GM23338 (cell line): ENCODE data around the gene ERBB4. TPM values are rescaled to one million over a fixed set of nuclear protein-coding genes. Genes with fewer than 3 reads are reported as not detected.

Source experiments
- ATAC-seq: fragments of 200-7000 bp; cut with Tn5 transposase; 3 replicates; pipeline ENCODE4 v1.9.1; 2020
- DNase-seq: peaks from one replicate; pipeline ENCODE4 v3.0.0-alpha.2; 2015; ENCODE audit warnings: low spot score
- H2AFZ ChIP-seq: fragments of 200-600 bp; sonication (generic); 2 replicates; pipeline ENCODE4 v1.8.0; 2016; ENCODE audit warnings: antibody characterized with exemption, mild to moderate bottlenecking, moderate library complexity
- H3F3A ChIP-seq: fragments of 200-600 bp; sonication (generic); replicated peaks from 2 replicates; pipeline ENCODE4 v1.8.0; 2017; ENCODE audit warnings: antibody characterized with exemption, mixed run types, low read depth
- H3K27ac ChIP-seq: fragments of 200-600 bp; sonication (generic); 2 replicates; pipeline ENCODE4 v1.6.1; 2016; ENCODE audit warnings: low read depth
- H3K27me3 ChIP-seq: fragments of 200-600 bp; sonication (generic); 2 replicates; pipeline ENCODE4 v1.8.0; 2016; ENCODE audit warnings: mild to moderate bottlenecking, mixed run types, moderate library complexity; ENCODE audit not compliant: insufficient read depth
- H3K36me3 ChIP-seq: fragments of 200-600 bp; sonication (generic); 2 replicates; pipeline ENCODE4 v1.8.0; 2016; ENCODE audit warnings: mild to moderate bottlenecking; ENCODE audit not compliant: insufficient read depth
- H3K4me1 ChIP-seq: fragments of 200-600 bp; sonication (generic); 2 replicates; pipeline ENCODE4 v1.8.0; 2016; ENCODE audit warnings: mild to moderate bottlenecking, moderate library complexity; ENCODE audit not compliant: insufficient read depth
- H3K4me2 ChIP-seq: fragments of 200-600 bp; sonication (generic); 2 replicates; pipeline ENCODE4 v1.7.1; 2017; ENCODE audit warnings: mixed run types
- H3K4me3 ChIP-seq: fragments of 200-600 bp; sonication (generic); 2 replicates; pipeline ENCODE4 v1.6.1; 2016; ENCODE audit warnings: mixed run types
- H3K79me2 ChIP-seq: fragments of 200-600 bp; sonication (generic); replicated peaks from 2 replicates; pipeline ENCODE4 v1.8.0; 2017; ENCODE audit warnings: mild to moderate bottlenecking; ENCODE audit not compliant: insufficient read depth
- H3K9me2 ChIP-seq: fragments of 200-600 bp; sonication (generic); 2 replicates; pipeline ENCODE4 v1.8.0; 2017; ENCODE audit not compliant: insufficient read depth
- H4K20me1 ChIP-seq: fragments of 200-600 bp; sonication (generic); replicated peaks from 2 replicates; pipeline ENCODE4 v1.8.0; 2017; ENCODE audit warnings: mild to moderate bottlenecking; ENCODE audit not compliant: insufficient read depth
- H3K27ac Mint-ChIP-seq: 2 replicates; pipeline ENCODE4 v1.8.0; 2020; ENCODE audit warnings: inconsistent platforms, mild to moderate bottlenecking, moderate library complexity, mixed read lengths
- H3K27me3 Mint-ChIP-seq: 3 replicates; pipeline ENCODE4 v1.8.0; 2022; ENCODE audit warnings: low read depth, mild to moderate bottlenecking, moderate library complexity, mixed read lengths, inconsistent platforms; ENCODE audit not compliant: insufficient read depth, poor library complexity
- H3K36me3 Mint-ChIP-seq: 3 replicates; pipeline ENCODE4 v1.8.0; 2021; ENCODE audit warnings: low read depth, mild to moderate bottlenecking, inconsistent platforms, moderate library complexity, mixed read lengths
- H3K4me1 Mint-ChIP-seq: 3 replicates; pipeline ENCODE4 v1.8.0; 2020; ENCODE audit warnings: mild to moderate bottlenecking, inconsistent platforms, mixed read lengths
- H3K4me3 Mint-ChIP-seq: 3 replicates; pipeline ENCODE4 v1.8.0; 2021; ENCODE audit warnings: moderate library complexity, mild to moderate bottlenecking, inconsistent platforms, mixed read lengths
- H3K9me3 Mint-ChIP-seq: 3 replicates; pipeline ENCODE4 v1.8.0; 2020; ENCODE audit warnings: moderate library complexity, mild to moderate bottlenecking, inconsistent platforms, mixed read lengths
- EZH2 ChIP-seq: fragments of 200-600 bp; sonication (generic); IDR thresholded peaks from one replicate; pipeline ENCODE4 v1.8.0; 2017; ENCODE audit warnings: antibody characterized with exemption, mild to moderate bottlenecking, low read depth; ENCODE audit not compliant: unreplicated experiment
- EZH2phosphoT487 ChIP-seq: fragments of 200-600 bp; sonication (generic); IDR thresholded peaks from one replicate; pipeline ENCODE4 v1.8.1; 2018; ENCODE audit warnings: antibody characterized with exemption; ENCODE audit not compliant: unreplicated experiment
- JUNB ChIP-seq: IDR thresholded peaks from one replicate; pipeline ENCODE4 v1.6.1; 2016; ENCODE audit warnings: antibody characterized with exemption; ENCODE audit not compliant: unreplicated experiment
- NANOG ChIP-seq: IDR thresholded peaks from 2 replicates; pipeline ENCODE4 v1.6.1; 2016; ENCODE audit warnings: antibody characterized with exemption, borderline replicate concordance
- STAT1 ChIP-seq: IDR thresholded peaks from one replicate; pipeline ENCODE4 v1.6.1; 2016; ENCODE audit warnings: antibody characterized with exemption; ENCODE audit not compliant: unreplicated experiment
- ZNF114 ChIP-seq: fragments of 250-450 bp; sonication (Bioruptor Pico); IDR thresholded peaks from 2 replicates; pipeline ENCODE4 v1.5.0; 2020; ENCODE audit warnings: mild to moderate bottlenecking, moderate library complexity
- ZNF331 ChIP-seq: fragments of 250-450 bp; sonication (Bioruptor Pico); IDR thresholded peaks from 2 replicates; pipeline ENCODE4 v1.5.0; 2020; ENCODE audit warnings: low read depth, mild to moderate bottlenecking, moderate library complexity
- polyA plus RNA-seq: library from polyadenylated mRNA; unstranded; fragments of >200 nt; fragmentation: Nextera tagmentation; extraction: Ambion mirVana; gene quantifications from 2 replicates; pipeline ENCODE4 v1.2.1, GENCODE V29; 2016
- total RNA-seq: library from RNA; depleted of rRNA; stranded (reverse); fragments of >200 nt; shearing (Covaris generic); gene quantifications from 2 replicates; pipeline ENCODE4 v1.2.3, GENCODE V29; 2014
- TF ChIP-seq, protein P1 (sequence below): IDR thresholded peaks from one replicate; pipeline ENCODE4 v1.6.1; 2018; ENCODE audit warnings: antibody characterized with exemption; ENCODE audit not compliant: unreplicated experiment
- TF ChIP-seq, protein P2 (sequence below), 2 experiments: fragments of 200-600 bp in 1 of 2; sonication (generic) in 1 of 2; conservative IDR thresholded peaks; 2 replicates each; pipeline versions ENCODE4 v1.5.1 to v1.6.1; 2016 to 2017; ENCODE audit warnings: antibody characterized with exemption in 2 of 2, low read depth in 2 of 2, mild to moderate bottlenecking in 2 of 2, moderate library complexity in 1 of 2
- TF ChIP-seq, protein P3 (sequence below): IDR thresholded peaks from 2 replicates; pipeline ENCODE4 v1.6.1; 2016; ENCODE audit warnings: antibody characterized with exemption

The ERBB4 gene
- total and polyA plus RNA-seq, 2 experiments from 2014 or later: 0.73 to 1.1 TPM

DNA sequence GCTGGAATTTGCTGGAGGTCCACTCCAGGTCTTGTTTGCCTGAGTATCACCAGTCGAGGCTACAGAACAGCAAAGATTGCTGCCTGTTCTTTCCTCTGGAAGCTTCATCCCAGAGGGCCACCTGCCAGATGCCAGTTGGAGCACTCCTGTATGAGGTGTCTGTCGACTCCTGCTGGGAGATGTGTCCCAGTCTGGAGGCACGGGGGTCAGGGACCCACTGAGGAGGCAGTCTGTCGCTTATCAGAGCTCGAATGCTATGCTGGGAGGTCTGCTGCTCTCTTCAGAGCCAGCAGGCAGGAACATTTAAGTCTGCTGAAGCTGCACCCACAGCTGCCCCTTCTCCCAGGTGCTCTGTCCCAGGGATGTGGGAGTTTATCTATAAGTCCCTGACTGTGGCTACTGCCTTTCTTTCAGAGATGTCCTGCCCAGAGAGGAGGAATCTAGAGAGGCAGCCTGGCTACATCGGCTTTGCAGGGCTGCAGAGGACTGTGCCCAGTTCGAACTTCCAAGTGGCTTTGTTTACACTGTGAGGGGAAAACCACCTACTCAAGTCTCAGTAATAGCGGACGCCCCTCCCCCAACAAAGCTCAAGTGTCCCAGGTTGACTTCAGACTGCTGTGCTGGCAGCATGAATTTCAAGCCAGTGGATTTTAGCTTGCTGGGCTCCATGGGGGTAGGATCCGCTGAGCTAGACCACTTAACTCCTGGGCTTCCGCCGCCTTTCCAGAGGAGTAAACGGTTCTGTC, 301.1 kb downstream of the ERBB4 start (continued):
- TF ChIP-seq, protein P1, sequence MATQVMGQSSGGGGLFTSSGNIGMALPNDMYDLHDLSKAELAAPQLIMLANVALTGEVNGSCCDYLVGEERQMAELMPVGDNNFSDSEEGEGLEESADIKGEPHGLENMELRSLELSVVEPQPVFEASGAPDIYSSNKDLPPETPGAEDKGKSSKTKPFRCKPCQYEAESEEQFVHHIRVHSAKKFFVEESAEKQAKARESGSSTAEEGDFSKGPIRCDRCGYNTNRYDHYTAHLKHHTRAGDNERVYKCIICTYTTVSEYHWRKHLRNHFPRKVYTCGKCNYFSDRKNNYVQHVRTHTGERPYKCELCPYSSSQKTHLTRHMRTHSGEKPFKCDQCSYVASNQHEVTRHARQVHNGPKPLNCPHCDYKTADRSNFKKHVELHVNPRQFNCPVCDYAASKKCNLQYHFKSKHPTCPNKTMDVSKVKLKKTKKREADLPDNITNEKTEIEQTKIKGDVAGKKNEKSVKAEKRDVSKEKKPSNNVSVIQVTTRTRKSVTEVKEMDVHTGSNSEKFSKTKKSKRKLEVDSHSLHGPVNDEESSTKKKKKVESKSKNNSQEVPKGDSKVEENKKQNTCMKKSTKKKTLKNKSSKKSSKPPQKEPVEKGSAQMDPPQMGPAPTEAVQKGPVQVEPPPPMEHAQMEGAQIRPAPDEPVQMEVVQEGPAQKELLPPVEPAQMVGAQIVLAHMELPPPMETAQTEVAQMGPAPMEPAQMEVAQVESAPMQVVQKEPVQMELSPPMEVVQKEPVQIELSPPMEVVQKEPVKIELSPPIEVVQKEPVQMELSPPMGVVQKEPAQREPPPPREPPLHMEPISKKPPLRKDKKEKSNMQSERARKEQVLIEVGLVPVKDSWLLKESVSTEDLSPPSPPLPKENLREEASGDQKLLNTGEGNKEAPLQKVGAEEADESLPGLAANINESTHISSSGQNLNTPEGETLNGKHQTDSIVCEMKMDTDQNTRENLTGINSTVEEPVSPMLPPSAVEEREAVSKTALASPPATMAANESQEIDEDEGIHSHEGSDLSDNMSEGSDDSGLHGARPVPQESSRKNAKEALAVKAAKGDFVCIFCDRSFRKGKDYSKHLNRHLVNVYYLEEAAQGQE: no peak

DNA sequence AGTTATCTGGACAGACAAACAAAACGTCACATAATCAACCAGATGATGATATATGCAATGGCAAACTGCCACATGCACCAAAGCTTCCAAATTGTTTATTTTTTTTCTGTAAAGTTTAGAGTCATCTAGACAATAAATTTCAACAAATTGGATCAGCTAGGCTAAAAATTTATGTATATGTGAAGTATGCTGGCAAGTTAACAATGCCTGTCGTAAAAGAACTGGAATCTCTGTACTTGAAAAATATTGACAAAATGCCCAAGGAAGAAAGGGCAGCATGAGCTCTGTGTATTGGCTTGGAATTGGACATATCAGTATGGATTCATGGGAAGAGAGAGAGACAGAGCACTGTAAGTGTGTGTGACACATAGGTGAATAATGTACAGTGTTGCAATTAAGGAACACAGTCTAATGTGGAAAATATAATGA, 309.8 kb downstream of the ERBB4 start:
- Histone ChIP-seq H3K4me2 (no peak overlapping the region), H3K36me3 (no peaks in the 10 kb centered on the region), H3K79me2 (no peaks in the 10 kb centered on the region), H3K27ac (no peak overlapping the region), H3K4me1 (no peaks in the 10 kb centered on the region), H2AFZ (no peak overlapping the region), H3K9me2 (no peaks in the 10 kb centered on the region), H4K20me1 (no peaks in the 10 kb centered on the region), H3F3A (no peaks in the 10 kb centered on the region), H3K4me3 (no peak overlapping the region), H3K27me3 (no peaks in the 10 kb centered on the region)
- Mint-ChIP-seq H3K9me3 (no peaks in the 10 kb centered on the region), H3K4me3 (no peak overlapping the region), H3K27ac (no peak overlapping the region; the same call in 1 of the 2 replicates), H3K4me1 (no peaks in the 10 kb centered on the region), H3K27me3 (peaks cover 2% of the 10 kb centered on the region), H3K36me3 (no peaks in the 10 kb centered on the region)
- DNase-seq (no peak), ATAC-seq (no peak)
- no peak for TF ChIP-seq NANOG
- TF ChIP-seq, protein P2, sequence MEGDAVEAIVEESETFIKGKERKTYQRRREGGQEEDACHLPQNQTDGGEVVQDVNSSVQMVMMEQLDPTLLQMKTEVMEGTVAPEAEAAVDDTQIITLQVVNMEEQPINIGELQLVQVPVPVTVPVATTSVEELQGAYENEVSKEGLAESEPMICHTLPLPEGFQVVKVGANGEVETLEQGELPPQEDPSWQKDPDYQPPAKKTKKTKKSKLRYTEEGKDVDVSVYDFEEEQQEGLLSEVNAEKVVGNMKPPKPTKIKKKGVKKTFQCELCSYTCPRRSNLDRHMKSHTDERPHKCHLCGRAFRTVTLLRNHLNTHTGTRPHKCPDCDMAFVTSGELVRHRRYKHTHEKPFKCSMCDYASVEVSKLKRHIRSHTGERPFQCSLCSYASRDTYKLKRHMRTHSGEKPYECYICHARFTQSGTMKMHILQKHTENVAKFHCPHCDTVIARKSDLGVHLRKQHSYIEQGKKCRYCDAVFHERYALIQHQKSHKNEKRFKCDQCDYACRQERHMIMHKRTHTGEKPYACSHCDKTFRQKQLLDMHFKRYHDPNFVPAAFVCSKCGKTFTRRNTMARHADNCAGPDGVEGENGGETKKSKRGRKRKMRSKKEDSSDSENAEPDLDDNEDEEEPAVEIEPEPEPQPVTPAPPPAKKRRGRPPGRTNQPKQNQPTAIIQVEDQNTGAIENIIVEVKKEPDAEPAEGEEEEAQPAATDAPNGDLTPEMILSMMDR (conservative IDR thresholded peaks at IDR 0.05; ENCODE audit: low read depth in 2 of 2): no peak
- TF ChIP-seq ZNF331 (CRISPR knock-in tag): no peak
- TF ChIP-seq JUNB: no peak
- TF ChIP-seq EZH2: no peak
- TF ChIP-seq STAT1: no peak
- no peak for TF ChIP-seq EZH2phosphoT487
- no peak for TF ChIP-seq ZNF114 (CRISPR knock-in tag)
- TF ChIP-seq, protein P1: no peak
- TF ChIP-seq, protein P3, sequence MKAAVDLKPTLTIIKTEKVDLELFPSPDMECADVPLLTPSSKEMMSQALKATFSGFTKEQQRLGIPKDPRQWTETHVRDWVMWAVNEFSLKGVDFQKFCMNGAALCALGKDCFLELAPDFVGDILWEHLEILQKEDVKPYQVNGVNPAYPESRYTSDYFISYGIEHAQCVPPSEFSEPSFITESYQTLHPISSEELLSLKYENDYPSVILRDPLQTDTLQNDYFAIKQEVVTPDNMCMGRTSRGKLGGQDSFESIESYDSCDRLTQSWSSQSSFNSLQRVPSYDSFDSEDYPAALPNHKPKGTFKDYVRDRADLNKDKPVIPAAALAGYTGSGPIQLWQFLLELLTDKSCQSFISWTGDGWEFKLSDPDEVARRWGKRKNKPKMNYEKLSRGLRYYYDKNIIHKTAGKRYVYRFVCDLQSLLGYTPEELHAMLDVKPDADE: no peak
